Activated B cell treated with CpG ODN at 0.5 μM for 24 hours (primary cell): ENCODE measurements around the gene PHRF1. TPM values are rescaled to one million over a fixed set of nuclear protein-coding genes. Genes with fewer than 3 reads are reported as not detected.

Experiments used
- ATAC-seq: fragments of 200-7000 bp; cut with Tn5 transposase; one replicate; pipeline ENCODE4 v1.10.0; 2021; ENCODE audit warnings: low read depth, mild to moderate bottlenecking, moderate library complexity
- CTCF ChIA-PET: fragments of 350-600 bp; sonication (Branson Sonifier 250); formaldehyde crosslinking; loops from one replicate; lab custom pipeline; 2021; ENCODE audit warnings: antibody characterized with exemption; lab: Charles Lee
- POLR2A ChIA-PET: fragments of 350-600 bp; sonication (Branson Sonifier 250); formaldehyde crosslinking; loops from one replicate; lab custom pipeline; 2021; ENCODE audit warnings: antibody characterized with exemption; lab: Charles Lee
- DNase-seq: peaks from one replicate; pipeline ENCODE4 v3.0.0; 2022
- H3K27ac Mint-ChIP-seq: one replicate; pipeline ENCODE4 v1.8.0; 2020; ENCODE audit warnings: mixed read lengths
- H3K27me3 Mint-ChIP-seq: one replicate; pipeline ENCODE4 v1.8.0; 2021; ENCODE audit warnings: mixed read lengths
- H3K36me3 Mint-ChIP-seq: one replicate; pipeline ENCODE4 v1.8.0; 2021; ENCODE audit warnings: low read depth, mixed read lengths
- H3K4me1 Mint-ChIP-seq: one replicate; pipeline ENCODE4 v1.8.0; 2021; ENCODE audit warnings: mixed read lengths
- H3K4me3 Mint-ChIP-seq: one replicate; pipeline ENCODE4 v1.8.0; 2020; ENCODE audit warnings: mild to moderate bottlenecking, mixed read lengths
- H3K9me3 Mint-ChIP-seq: one replicate; pipeline ENCODE4 v1.8.0; 2020; ENCODE audit warnings: mixed read lengths
- CTCF ChIP-seq: fragments of 200-600 bp; IDR thresholded peaks from one replicate; pipeline ENCODE4 v1.8.0; 2022; ENCODE audit warnings: antibody characterized with exemption, mild to moderate bottlenecking
- intact Hi-C: fragments of 100-400 bp; cut with micrococcal nuclease; formaldehyde crosslinking; loops from one replicate; pipeline ENCODE4 v1.15.1; 2024
- total RNA-seq: library from RNA; stranded (reverse); gene quantifications from 2 replicates; pipeline ENCODE4 v1.2.3, GENCODE V29; 2022

Gene PHRF1
- total RNA-seq, 1 donor from 2014 or later, result 49.6 TPM

- H3K4me1 Mint-ChIP-seq, result peaks cover 7% of the 10 kb centered on the region
- POLR2A ChIA-PET, result interaction anchor here (1.6 to 1.8 kb wide), 2 partner anchors 61 to 242 kb away, joined by 5 to 9 read pairs; partner anchors contain the start of genes RNH1 and RPLP2
- no peaks in the 10 kb centered on the region for H3K27me3 Mint-ChIP-seq
- H3K27ac Mint-ChIP-seq, result no peak overlapping the region
- H3K36me3 Mint-ChIP-seq, result peaks cover 5% of the 10 kb centered on the region
- ATAC-seq (no peak), DNase-seq (no peak)
- no peaks in the 10 kb centered on the region for H3K9me3 Mint-ChIP-seq
- CTCF ChIA-PET, result no interaction called here
- intact Hi-C loops, result no loop called here
- no peak for TF ChIP-seq CTCF
- H3K4me3 Mint-ChIP-seq, result peak overlapping the region; percentile 73
Observed at GRCh38 chr11:567011-567628, 9.2 kb upstream of the PHRF1 start.

- Mint-ChIP-seq H3K4me3 (peak overlapping the region; percentile 73), H3K27me3 (no peaks in the 10 kb centered on the region), H3K4me1 (peaks cover 7% of the 10 kb centered on the region), H3K27ac (no peak overlapping the region), H3K36me3 (peaks cover 5% of the 10 kb centered on the region), H3K9me3 (no peaks in the 10 kb centered on the region)
- DNase-seq (no peak), ATAC-seq (peak; percentile 1)
- ChIA-PET CTCF (interaction anchor here (1.9 kb wide), 1 partner anchor 13 kb away, joined by 6 read pairs; no protein-coding TSS in a partner anchor), POLR2A (interaction anchor here (0.6 to 1.9 kb wide), 6 partner anchors 13 to 242 kb away, joined by 3 to 9 read pairs (median 6); partner anchors contain the start of genes HRAS, IRF7, LRRC56 and RNH1)
- intact Hi-C loops, result loop anchor here (1.0 to 2.0 kb wide), 8 partner anchors 7 to 229 kb away; partner anchors contain the start of genes LMNTD2, LRRC56, PHRF1 and RASSF7
- no peak for TF ChIP-seq CTCF
Observed at GRCh38 chr11:567629-568292, 8.5 kb upstream of the PHRF1 start.

GRCh38 chr11:568306-569157 is 7.7 kb upstream of the PHRF1 start:
- Mint-ChIP-seq H3K36me3 (peaks cover 4% of the 10 kb centered on the region), H3K27me3 (no peaks in the 10 kb centered on the region), H3K4me3 (peak overlapping the region; percentile 79), H3K27ac (peak overlapping the region; percentile 41), H3K9me3 (no peaks in the 10 kb centered on the region), H3K4me1 (peaks cover 7% of the 10 kb centered on the region)
- peak; percentile 93 for ATAC-seq
- DNase-seq, result peak; percentile 96
- ChIA-PET CTCF (interaction anchor here (1.9 kb wide), 1 partner anchor 14 kb away, joined by 6 read pairs; no protein-coding TSS in a partner anchor), POLR2A (interaction anchor here (0.6 to 1.9 kb wide), 7 partner anchors 14 to 241 kb away, joined by 3 to 9 read pairs (median 5); partner anchors contain the start of genes HRAS, IRF7, LRRC56 and RNH1)
- no peak for TF ChIP-seq CTCF
- intact Hi-C loops, result loop anchor here (1.0 to 2.0 kb wide), 8 partner anchors 8 to 228 kb away; partner anchors contain the start of genes LMNTD2, LRRC56, PHRF1 and RASSF7

GRCh38 chr11:569158-569885 is 6.9 kb upstream of the PHRF1 start:
- peaks cover 3% of the 10 kb centered on the region for H3K27me3 Mint-ChIP-seq
- intact Hi-C loops, result loop anchor here (2.0 kb wide), 6 partner anchors 33 to 227 kb away; partner anchors contain the start of genes LRRC56 and RNH1
- no peak for ATAC-seq
- H3K36me3 Mint-ChIP-seq, result no peaks in the 10 kb centered on the region
- no peak for TF ChIP-seq CTCF
- H3K4me1 Mint-ChIP-seq, result peaks cover 7% of the 10 kb centered on the region
- CTCF ChIA-PET, result interaction anchor here (1.9 kb wide), 1 partner anchor 14 kb away, joined by 6 read pairs; no protein-coding TSS in a partner anchor
- H3K9me3 Mint-ChIP-seq, result no peaks in the 10 kb centered on the region
- POLR2A ChIA-PET, result interaction anchor here (0.6 to 1.9 kb wide), 4 partner anchors 14 to 240 kb away, joined by 3 to 7 read pairs (median 6); partner anchors contain the start of genes IRF7 and RPLP2
- peak overlapping the region; percentile 41 for H3K27ac Mint-ChIP-seq
- H3K4me3 Mint-ChIP-seq, result peak overlapping the region; percentile 79
- DNase-seq, result no peak
